Femur (tissue), 1 donor: ENCODE measurements around the gene C1QTNF5.
"Not testable (repeated sequence)": the region's sequence is repeated elsewhere in the genome, so short reads cannot be mapped to it uniquely, and the experiment has no call there.

ENCODE experiments used
- DNase-seq: peaks from one replicate; pipeline ENCODE4 v3.0.0-alpha.2; 2017

Gene C1QTNF5, protein sequence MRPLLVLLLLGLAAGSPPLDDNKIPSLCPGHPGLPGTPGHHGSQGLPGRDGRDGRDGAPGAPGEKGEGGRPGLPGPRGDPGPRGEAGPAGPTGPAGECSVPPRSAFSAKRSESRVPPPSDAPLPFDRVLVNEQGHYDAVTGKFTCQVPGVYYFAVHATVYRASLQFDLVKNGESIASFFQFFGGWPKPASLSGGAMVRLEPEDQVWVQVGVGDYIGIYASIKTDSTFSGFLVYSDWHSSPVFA

DNA sequence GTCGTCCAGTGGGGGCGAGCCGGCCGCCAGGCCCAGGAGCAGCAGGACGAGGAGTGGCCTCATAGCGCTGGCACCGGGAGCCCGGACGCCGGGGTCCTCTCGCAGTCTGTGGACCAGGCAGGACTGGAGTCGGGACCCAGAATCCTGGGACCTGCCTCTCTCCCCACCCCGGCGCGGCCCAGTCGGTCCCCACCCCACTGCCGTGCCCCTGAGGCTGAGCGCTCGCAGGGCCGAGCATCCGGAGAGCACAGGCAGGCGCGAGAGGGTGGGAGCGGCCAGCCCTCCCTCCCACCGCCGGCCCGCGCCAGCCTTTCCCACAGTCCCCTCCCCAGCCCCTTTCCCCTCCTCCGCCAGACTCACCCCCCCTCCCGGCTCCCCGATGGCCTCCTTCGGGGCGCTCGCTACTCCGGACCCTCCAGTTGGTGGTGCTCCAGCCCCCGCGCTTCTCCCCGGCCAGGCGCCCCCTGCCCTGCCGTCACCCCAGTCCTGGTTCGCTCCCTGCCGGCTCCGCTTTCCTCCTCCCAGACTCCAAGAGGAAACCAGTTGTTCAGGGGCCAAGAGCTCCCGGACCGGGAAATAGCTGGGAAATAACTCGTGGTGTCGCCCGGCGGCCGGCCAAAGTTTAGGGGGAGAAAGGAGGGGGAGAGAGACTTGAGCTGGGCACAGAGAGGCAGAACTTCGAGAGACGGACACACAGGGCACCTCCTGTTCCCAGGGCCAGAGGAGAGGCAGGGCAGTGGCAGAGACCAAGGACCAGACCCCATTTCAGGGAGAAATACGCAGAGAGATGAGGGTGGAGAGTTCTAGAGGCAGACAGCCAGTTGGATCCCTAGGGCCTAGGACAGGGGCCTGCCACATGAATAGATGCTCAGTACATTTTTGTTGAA is at the start of gene C1QTNF5:
Gene C1QTNF5 (minus strand): TSS at position 549 of the 887 bp plus-strand sequence. CDS start 486 bp downstream, at position 63.
- peak; percentile 96 for DNase-seq

DNA sequence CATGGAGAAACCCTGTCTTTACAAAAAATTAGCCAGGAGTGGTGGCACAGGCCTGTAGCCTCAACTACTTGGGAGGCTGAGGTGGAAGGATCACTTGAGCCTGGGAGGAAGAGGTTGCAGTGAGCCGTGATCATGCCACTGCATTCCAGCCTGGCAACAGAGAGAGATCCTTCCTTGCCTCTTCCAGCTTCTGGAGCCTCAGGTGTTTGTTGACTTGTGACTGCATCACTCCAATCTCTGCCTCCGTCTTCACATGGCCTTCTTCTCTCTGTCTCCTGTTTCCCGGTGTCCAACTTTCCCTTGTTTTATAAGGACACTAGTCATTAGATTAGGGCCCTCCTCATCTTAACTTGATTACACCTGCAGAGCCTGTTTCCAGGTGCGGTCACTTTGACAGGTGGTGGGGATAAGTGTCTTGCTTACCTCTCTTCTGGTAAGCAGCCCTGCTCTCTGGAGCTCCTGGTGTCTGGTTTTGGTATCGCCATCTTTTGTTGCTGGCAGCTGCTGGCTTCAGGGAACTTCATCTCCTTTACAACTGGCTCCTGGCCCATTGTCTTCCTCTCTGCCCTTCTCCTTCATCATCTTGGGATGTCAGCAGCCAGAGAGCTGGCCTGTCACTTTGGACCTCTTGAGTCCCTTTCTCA is 49.0 kb upstream of the C1QTNF5 start:
- DNase-seq = no peak

- no peak for DNase-seq
These were observed 47.4 kb upstream of the C1QTNF5 start for GRCh38 chr11:119388103-119388502.

DNA sequence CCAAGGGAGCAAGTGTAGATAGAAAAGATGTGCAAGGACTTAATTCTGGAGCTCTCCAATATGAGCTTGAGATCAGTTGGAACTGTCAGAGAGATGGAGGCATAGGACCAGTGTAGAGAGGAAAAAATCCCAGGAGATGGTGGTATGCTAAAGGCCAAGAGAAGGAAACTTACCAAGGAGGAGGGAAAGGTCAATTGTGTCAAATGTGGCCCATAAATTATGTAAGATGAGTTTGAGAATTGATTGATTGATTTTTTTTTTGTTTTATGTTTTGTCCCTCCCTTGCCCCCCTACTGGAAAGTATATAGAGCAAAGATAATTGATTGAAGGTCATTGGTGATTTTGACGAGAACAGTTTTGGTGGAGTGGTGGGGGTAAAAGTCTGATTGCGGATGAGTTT is 43.6 kb upstream of the C1QTNF5 start:
- no peak for DNase-seq

DNA sequence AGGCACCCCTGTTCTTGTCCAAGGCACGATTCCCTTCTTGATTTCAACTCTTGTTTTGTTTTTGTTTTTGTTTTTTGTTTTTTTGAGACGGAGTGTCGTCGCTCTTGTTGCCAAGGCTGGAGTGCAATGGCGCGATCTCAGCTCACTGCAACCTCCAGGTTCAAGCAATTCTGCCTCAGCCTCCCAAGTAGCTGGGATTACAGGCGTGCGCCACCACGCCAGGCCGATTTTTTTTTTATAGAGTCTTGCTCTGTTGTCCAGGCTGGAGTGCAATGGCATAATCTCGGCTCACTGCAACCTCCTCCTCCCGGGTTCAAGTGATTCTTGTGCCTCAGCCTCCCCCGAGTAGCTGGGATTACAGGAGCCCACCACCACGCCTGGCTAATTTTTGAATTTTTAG is 41.8 kb upstream of the C1QTNF5 start:
- DNase-seq = not testable (repeated sequence)

- no peak for DNase-seq
These were observed 41.4 kb upstream of the C1QTNF5 start for GRCh38 chr11:119382101-119382500.

DNA sequence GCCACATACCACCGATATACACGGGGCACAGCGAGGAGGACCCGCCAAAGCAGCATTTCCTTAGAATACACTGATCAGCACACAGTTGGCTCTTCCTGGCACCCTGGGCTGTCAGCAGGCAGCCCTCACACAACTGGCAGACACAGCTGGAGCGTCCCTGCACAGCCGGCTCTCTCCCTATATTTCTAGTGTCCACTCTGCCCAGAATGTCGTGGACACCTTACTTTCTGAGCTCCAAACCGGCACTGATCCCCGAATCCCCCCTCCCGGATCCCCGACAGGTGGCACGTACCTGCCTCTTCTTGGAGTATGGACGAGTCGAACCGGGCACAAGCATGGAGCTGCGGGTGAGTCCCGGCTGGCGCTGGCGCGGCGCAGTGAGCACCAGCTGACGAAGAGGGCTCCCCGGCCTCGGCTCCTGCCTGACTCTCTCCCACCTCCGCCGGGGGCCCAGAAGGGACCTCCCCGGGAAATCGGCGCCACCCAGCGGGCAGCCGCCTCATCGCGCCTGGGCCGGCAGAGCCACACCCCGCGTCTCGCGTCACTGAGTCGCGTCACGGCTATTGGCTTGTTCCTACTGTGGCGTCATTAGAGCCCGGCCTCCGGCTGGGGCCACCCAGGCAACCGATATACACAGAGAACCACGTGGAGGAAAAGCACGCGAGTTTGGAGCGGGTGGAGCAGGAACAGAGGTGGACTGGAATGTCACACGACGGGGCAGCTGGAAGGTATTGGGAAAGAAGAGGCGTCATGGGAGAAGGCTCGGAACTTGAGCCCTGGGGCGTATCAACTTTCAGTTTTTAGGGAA is 40.7 kb upstream of the C1QTNF5 start, which contains the start of gene USP2:
Gene USP2 (minus strand): TSS at position 510 of the 808 bp plus-strand sequence. CDS start 8,210 bp downstream, outside the sequence.
- peak; percentile 98 for DNase-seq

GRCh38 chr11:119380827-119381180 is 40.1 kb upstream of the C1QTNF5 start:
- no peak for DNase-seq

- DNase-seq = no peak
These were observed 39.6 kb upstream of the C1QTNF5 start for GRCh38 chr11:119380160-119380826.

- DNase-seq = peak; percentile 46
These were observed 38.3 kb upstream of the C1QTNF5 start for GRCh38 chr11:119378851-119379465.

DNA sequence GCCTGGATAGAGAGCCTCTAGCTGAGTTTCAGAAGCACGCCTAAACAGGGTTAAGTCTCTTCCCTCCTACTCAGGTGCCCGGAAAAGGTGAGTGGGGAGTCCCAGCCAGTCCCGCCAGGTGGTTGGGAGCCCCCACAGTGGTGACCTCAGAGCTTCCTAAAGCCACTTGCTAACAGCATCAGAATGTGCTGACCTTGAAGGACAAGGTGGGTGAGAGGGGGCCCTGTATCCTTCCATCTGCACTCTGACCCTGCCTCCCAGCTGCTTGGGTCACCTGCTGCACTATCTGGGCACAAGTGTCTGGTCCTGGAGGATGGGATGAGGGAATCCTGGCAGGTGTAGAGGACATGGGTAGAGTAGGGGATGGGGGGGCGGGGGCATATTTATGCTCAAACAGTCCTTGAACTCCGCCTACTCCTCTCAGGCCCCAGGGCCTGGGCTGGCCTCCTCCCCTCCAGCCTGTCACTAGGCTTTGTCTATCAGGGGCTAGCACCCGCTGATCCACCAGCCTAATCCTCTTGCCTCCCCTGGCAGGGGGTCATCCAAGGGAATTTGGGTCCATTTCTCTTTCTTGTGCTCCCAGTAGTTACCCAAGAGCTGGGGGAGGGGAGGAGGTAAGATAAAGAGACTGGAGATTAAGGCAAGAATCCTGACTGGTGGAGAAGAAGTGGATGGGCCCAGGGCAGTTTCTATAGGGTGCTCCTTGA is 37.4 kb upstream of the C1QTNF5 start:
- DNase-seq = peak; percentile 26

DNA sequence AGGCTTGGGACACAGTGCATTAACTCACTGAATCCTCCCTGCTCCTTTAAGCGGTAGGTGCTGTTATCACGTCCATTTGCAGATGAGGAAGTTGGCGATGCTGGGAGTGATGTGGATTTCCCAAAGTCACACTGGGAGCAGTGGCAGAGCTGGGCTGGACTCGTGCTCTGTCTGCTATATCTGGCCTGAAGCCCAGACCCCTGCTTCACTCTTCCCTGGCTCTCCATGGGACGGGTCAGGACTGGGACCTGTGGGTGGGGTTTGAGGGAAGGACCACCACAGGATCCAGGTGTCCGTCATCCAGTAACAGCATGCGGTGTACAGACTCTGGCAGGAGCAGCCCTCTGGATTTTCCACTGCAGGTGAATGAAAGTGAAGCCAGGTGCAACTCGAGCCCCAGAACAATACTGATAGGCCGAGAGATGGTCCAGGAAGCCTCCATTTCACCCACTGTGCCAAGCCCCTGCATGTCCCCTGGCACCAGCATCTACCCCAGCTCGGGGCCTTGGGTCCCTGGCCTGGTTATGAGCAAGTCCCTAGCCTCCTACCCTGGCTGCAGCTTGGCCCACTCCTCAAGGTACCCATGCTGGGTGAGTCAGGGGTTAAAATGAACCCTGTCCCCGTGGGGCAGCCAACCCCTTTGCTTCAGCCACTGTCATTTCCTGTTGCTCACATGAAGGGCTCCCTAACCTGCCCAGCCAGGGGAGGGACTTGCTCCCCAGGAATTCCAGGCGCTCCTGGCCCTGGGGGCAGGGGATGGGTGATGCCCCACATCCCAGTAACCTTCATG is 36.6 kb upstream of the C1QTNF5 start:
- peak; percentile 30 for DNase-seq

DNA sequence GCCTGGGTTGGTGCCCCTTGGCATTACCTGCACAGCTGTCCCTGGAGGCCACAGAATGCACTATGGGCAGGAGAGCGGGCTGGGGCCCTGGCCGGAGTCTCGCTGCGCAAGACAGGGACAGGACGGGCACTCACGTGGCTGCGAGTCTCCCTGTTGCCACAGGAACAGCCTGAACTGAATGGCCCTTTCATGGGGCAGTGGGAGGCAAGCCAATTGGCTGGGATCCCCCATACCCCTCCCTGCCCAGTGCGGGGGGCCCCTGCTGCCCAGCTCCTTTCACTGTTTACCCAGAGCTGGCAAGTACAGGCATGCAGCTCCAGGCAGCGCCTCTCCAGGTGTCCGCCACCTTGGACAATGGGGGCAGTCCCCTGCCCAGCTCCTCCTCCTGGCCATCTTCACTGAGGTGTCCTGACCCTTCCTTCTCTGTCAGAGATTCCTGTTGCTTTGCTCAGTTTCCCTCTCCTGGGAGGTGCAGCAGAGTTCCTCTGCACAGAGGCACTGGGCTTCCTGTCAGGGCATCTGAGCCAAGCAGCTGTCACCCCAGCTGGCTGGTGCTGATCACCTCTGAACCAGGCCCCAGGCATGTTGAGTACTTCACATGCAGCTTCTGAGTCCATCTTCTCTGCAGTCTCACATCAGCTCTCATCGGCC is 35.6 kb upstream of the C1QTNF5 start:
- DNase-seq = peak; percentile 82

DNA sequence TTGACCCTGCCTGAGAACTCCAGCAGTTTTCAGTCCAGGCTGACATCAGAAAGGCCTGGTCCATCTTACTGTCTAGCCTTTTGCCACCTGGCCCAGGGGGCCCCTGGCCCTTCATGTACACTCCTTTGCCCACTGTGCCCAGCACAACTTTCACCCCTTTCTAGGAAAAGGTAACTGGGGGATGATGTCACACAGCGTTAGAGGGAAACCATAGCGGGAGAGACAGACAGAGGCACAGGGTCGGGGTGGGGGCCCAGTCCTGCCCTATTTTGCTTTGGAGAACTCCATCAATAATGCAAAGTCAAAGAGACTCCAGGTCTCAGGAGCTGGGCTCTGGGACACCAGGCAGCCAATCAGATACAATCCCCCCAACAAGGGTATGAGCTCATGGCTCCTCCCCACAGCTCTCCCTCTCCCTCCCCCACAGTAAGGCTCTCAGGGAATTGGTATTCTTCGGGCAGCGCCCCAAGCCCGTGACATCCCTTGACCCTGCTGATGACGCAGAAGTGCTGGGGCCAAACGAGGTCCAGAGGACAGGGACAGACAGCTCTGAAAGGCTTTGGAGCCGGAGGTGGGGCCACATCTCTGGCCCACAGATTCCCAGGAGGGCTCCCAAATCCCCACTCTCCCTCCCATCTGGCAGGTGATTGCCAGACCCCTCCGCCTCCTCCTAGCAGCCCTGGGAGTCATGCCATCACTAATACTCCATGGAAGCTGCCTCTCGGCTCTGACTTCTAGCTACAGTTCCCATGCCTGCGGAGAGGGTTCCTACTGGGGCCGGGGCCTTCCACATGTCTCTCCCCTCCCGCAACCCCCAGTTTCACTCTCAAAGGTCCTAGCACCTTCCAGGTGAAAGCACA is 34.9 kb upstream of the C1QTNF5 start:
- peak; percentile 80 for DNase-seq

DNA sequence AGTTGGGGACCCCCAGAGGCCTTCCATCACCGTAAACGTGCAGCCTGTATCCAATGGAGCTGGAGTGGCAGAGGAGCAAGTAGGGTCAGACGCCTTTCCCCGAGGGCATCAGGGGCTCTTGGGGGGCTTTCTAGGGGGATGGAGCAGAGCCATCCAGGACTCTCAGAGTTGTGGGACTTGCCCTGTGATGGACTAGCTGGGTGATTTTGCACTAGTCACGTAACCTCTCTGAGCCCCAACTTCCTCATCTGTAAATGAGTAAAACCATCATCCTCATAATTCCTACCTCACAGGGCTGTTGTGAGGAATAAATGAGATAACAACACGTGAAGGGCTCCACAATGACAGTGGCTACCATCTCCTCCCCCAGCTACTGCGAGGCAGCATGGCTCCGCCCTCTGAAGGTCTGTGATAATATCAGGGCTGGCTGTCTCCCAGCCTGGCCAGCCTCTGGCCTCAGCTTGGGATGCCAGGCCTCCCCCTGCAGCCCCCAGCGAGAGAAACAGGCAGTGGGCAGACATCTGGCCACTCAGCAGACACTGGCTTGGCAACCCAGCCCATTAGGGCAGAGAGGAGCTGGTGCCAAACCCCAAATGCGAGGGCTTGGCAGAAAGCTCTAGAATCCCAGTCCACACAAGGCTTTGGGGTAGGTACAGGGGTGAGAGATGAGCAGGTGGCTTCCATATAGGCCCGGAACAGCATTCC is 34.1 kb upstream of the C1QTNF5 start:
- DNase-seq = peak; percentile 70

GRCh38 chr11:119373921-119374631 is 33.4 kb upstream of the C1QTNF5 start:
- peak; percentile 87 for DNase-seq
